Central memory CD8-positive, alpha-beta T cell (primary cell): Measurements from ENCODE around the gene EEF1AKMT2.
A peak's percentile ranks its signal among the peaks of the same experiment; 100 is the strongest.
"Not testable (repeated sequence)": the region's sequence is repeated elsewhere in the genome, so short reads cannot be mapped to it uniquely, and the experiment has no call there.

Source experiments
- ATAC-seq: fragments of 150-1000 bp; cut with Tn5 transposase; replicated peaks from 2 replicates; pipeline ENCODE4 v1.10.0; 2022; ENCODE audit warnings: mild to moderate bottlenecking, moderate FRiP score, moderate number of reproducible peaks; ENCODE audit not compliant: poor library complexity, severe bottlenecking; ENCODE audit errors: extremely low read depth
- DNase-seq, 2 donors: peaks; one replicate each; pipeline ENCODE4 v3.0.0; 2021; ENCODE audit warnings: low spot score in 2 of 2
- H3K27ac Mint-ChIP-seq: one replicate; pipeline ENCODE4 v1.8.0; 2022; ENCODE audit warnings: low read depth, mild to moderate bottlenecking, moderate library complexity, mixed read lengths
- H3K27me3 Mint-ChIP-seq: one replicate; pipeline ENCODE4 v1.8.0; 2022; ENCODE audit warnings: mixed read lengths
- H3K36me3 Mint-ChIP-seq: one replicate; pipeline ENCODE4 v1.8.0; 2022; ENCODE audit warnings: mild to moderate bottlenecking, moderate library complexity, mixed read lengths; ENCODE audit not compliant: insufficient read depth
- H3K4me1 Mint-ChIP-seq: one replicate; pipeline ENCODE4 v1.8.0; 2022; ENCODE audit warnings: mixed read lengths
- H3K4me3 Mint-ChIP-seq: one replicate; pipeline ENCODE4 v1.8.0; 2022; ENCODE audit warnings: mild to moderate bottlenecking, moderate library complexity, mixed read lengths
- H3K9me3 Mint-ChIP-seq: one replicate; pipeline ENCODE4 v1.8.0; 2022; ENCODE audit warnings: mixed read lengths

Gene EEF1AKMT2

GRCh38 chr10:124799211-124799610, 7.5 kb upstream of the EEF1AKMT2 start:
- peaks cover 6% of the 10 kb centered on the region for H3K36me3 Mint-ChIP-seq
- H3K27me3 Mint-ChIP-seq, result peaks cover 11% of the 10 kb centered on the region
- ATAC-seq, result no peak
- no peaks in the 10 kb centered on the region for H3K9me3 Mint-ChIP-seq
- no peak overlapping the region for H3K27ac Mint-ChIP-seq
- H3K4me3 Mint-ChIP-seq, result no peak overlapping the region
- H3K4me1 Mint-ChIP-seq, result peaks cover 7% of the 10 kb centered on the region
- DNase-seq, result no peak

DNA sequence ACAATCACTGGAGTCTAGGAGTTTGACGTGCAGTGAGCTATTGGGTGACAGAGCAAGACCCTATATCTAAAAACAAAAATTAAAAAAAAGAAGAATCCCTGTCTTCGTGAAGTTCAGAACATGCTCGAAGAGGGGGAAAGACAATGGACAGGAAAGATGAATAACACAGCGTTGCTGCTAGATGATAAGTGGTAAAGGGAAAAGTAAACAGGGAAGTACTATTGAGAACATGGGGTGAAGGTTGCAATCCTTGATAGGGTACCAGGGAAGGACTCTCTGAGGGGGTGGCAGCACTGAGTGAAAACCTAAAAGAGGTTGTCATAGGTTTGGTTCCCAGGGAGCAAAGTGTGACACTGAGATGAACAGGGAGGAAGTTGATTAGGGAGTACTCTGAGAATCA, 7.1 kb upstream of the EEF1AKMT2 start:
- Mint-ChIP-seq H3K27me3 (peaks cover 11% of the 10 kb centered on the region), H3K4me1 (peaks cover 7% of the 10 kb centered on the region), H3K4me3 (no peak overlapping the region), H3K9me3 (no peaks in the 10 kb centered on the region), H3K36me3 (peaks cover 6% of the 10 kb centered on the region), H3K27ac (no peak overlapping the region)
- ATAC-seq (no peak), DNase-seq (no peak)

GRCh38 chr10:124798364-124798763, 6.7 kb upstream of the EEF1AKMT2 start:
- H3K4me3 Mint-ChIP-seq, result no peak overlapping the region
- H3K27me3 Mint-ChIP-seq, result peaks cover 11% of the 10 kb centered on the region
- peaks cover 7% of the 10 kb centered on the region for H3K4me1 Mint-ChIP-seq
- H3K27ac Mint-ChIP-seq, result no peak overlapping the region
- peaks cover 6% of the 10 kb centered on the region for H3K36me3 Mint-ChIP-seq
- no peak for ATAC-seq
- no peaks in the 10 kb centered on the region for H3K9me3 Mint-ChIP-seq
- no peak for DNase-seq

- H3K4me3 Mint-ChIP-seq, result peak overlapping the region; percentile 96
- ATAC-seq (no peak), DNase-seq (no peak)
- no peaks in the 10 kb centered on the region for H3K9me3 Mint-ChIP-seq
- H3K27me3 Mint-ChIP-seq, result peaks cover 2% of the 10 kb centered on the region
- peak overlapping the region; percentile 93 for H3K27ac Mint-ChIP-seq
- H3K36me3 Mint-ChIP-seq, result peaks cover 15% of the 10 kb centered on the region
- peaks cover 18% of the 10 kb centered on the region for H3K4me1 Mint-ChIP-seq
These were observed 1.3 kb upstream of the EEF1AKMT2 start for GRCh38 chr10:124792998-124793352.

GRCh38 chr10:124782900-124783299, 8.8 kb downstream of the EEF1AKMT2 start:
- H3K27me3 Mint-ChIP-seq, H3K4me3 Mint-ChIP-seq, H3K9me3 Mint-ChIP-seq, ATAC-seq, H3K4me1 Mint-ChIP-seq, H3K27ac Mint-ChIP-seq, DNase-seq: not testable (repeated sequence)
- H3K36me3 Mint-ChIP-seq, result peaks cover 39% of the 10 kb centered on the region

DNA sequence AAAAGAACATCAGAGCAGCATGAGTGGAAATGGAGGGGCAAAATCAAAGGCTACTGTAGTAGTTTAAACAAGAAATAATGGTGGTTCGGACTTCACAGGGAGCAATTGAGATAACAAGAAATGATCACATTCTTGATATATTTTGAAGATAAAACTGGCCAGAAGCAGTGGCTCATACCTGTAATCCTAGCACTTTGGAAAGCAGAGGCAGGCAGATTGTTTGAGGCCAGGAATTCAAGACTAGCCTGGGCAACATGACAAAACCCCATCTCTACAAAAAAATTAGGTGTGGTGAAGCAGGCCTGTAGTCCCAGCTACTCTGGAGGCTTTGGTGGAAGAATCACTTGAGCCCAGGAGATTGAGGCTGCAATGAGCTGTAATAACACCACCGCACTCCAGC, 22.9 kb downstream of the EEF1AKMT2 start:
- Mint-ChIP-seq H3K36me3 (peaks cover 38% of the 10 kb centered on the region), H3K27ac (no peak overlapping the region)
- no peak for ATAC-seq

GRCh38 chr10:124765256-124765655, 26.4 kb downstream of the EEF1AKMT2 start:
- ATAC-seq (no peak), DNase-seq (no peak)
- no peaks in the 10 kb centered on the region for H3K4me1 Mint-ChIP-seq
- no peaks in the 10 kb centered on the region for H3K9me3 Mint-ChIP-seq
- no peaks in the 10 kb centered on the region for H3K27me3 Mint-ChIP-seq
- H3K36me3 Mint-ChIP-seq, result peaks cover 37% of the 10 kb centered on the region
- no peak overlapping the region for H3K27ac Mint-ChIP-seq
- no peak overlapping the region for H3K4me3 Mint-ChIP-seq

More for the DNA sequence above, 22.9 kb downstream of the EEF1AKMT2 start:
- DNase-seq, result no peak
- no peaks in the 10 kb centered on the region for H3K9me3 Mint-ChIP-seq
- H3K27me3 Mint-ChIP-seq, result no peaks in the 10 kb centered on the region
- H3K4me3 Mint-ChIP-seq, result no peak overlapping the region
- H3K4me1 Mint-ChIP-seq, result no peaks in the 10 kb centered on the region

DNA sequence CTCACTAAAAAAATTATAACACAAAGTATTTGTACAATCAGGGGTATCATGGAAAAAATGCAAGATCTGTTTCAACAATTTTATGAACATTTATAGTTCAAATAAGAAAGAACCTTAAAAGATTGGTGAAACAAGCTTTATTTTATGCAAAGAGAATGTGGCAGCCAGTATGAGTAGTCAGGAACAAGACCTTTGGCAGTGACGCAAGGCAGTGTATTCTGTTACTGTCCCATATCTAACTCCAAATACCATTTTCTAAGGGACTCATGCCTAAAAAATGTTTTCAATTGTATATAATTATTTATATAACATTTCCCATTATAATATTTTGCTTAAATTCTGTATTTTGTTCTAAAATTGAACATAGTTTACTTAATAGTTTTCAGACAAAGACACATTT, 28.4 kb downstream of the EEF1AKMT2 start:
- peaks cover 38% of the 10 kb centered on the region for H3K36me3 Mint-ChIP-seq
- no peaks in the 10 kb centered on the region for H3K27me3 Mint-ChIP-seq
- ATAC-seq, result no peak
- H3K27ac Mint-ChIP-seq, result no peak overlapping the region
- H3K4me1 Mint-ChIP-seq, result no peaks in the 10 kb centered on the region
- no peak for DNase-seq
- H3K9me3 Mint-ChIP-seq, result no peaks in the 10 kb centered on the region
- H3K4me3 Mint-ChIP-seq, result no peak overlapping the region

- Mint-ChIP-seq H3K27ac (no peak overlapping the region), H3K27me3 (no peaks in the 10 kb centered on the region), H3K4me3 (no peak overlapping the region), H3K36me3 (peaks cover 35% of the 10 kb centered on the region), H3K9me3 (no peaks in the 10 kb centered on the region), H3K4me1 (no peaks in the 10 kb centered on the region)
- DNase-seq (no peak), ATAC-seq (no peak)
These were observed 29.4 kb downstream of the EEF1AKMT2 start for GRCh38 chr10:124762281-124762680.

- Mint-ChIP-seq H3K9me3 (no peaks in the 10 kb centered on the region), H3K27ac (no peak overlapping the region), H3K27me3 (no peaks in the 10 kb centered on the region), H3K36me3 (peaks cover 25% of the 10 kb centered on the region), H3K4me3 (no peak overlapping the region), H3K4me1 (no peaks in the 10 kb centered on the region)
- ATAC-seq (no peak), DNase-seq (no peak)
These were observed 35.4 kb downstream of the EEF1AKMT2 start for GRCh38 chr10:124756156-124756903.

GRCh38 chr10:124755581-124755980, 36.1 kb downstream of the EEF1AKMT2 start:
- Mint-ChIP-seq H3K4me1 (no peaks in the 10 kb centered on the region), H3K36me3 (peaks cover 26% of the 10 kb centered on the region), H3K9me3 (no peaks in the 10 kb centered on the region), H3K27ac (no peak overlapping the region), H3K27me3 (no peaks in the 10 kb centered on the region), H3K4me3 (no peak overlapping the region)
- ATAC-seq, result no peak
- DNase-seq, result no peak

DNA sequence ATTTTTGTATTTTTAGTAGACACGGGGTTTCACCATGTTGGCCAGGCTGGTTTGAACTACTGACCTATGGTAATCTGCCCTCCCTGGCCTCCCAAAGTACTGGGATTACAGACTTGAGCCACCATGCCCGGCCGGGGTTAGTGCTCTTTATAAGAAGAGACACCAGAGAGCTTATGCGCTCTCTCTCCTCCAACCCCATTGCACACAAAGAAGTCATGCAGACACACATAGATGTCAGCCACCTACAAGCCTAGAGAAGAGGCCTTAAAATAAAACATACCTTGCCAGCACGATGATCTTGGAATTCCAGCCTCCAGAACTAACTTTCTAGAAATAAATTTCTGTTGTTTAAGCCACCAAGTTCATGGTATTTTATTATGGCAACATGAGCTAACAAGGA, 37.5 kb downstream of the EEF1AKMT2 start:
- Mint-ChIP-seq H3K4me3 (no peak overlapping the region), H3K27ac (no peak overlapping the region), H3K27me3 (no peaks in the 10 kb centered on the region), H3K9me3 (no peaks in the 10 kb centered on the region), H3K36me3 (peaks cover 19% of the 10 kb centered on the region), H3K4me1 (no peaks in the 10 kb centered on the region)
- no peak for ATAC-seq
- DNase-seq, result no peak

DNA sequence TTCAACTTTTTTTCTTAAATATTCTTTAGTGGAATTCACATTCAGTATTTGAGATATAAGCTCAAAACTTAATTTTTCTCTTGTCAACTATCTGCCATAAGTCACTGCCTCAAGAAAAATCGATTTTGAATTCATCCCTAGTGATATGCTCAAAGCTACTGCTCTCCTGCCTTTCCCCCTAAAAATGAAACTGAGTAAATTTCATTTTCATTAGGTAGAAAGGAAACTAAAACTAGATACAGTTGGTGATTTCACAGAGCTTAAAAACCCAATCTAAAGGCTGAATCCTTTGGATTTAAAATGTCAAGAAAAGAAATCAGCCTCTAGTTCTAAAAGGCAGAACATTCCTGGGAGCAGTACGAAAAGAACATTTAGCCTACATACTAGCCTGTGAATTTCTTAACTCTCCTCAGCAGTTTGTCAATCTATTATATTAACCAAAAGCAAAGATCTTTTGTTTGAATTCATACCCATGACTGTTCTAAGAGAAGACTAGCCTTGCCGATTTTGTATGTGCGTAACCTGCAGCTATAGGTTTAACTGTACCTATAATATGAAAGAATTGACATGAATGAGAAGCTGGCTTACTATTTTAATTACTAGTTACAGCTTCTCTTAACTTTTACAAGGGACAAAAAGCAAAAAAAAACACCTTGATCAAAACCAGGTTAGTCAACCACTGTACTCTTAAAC, 42.6 kb downstream of the EEF1AKMT2 start:
- Mint-ChIP-seq H3K36me3 (peaks cover 10% of the 10 kb centered on the region), H3K27ac (no peak overlapping the region), H3K4me3 (no peak overlapping the region), H3K4me1 (peaks cover 13% of the 10 kb centered on the region), H3K9me3 (no peaks in the 10 kb centered on the region), H3K27me3 (no peaks in the 10 kb centered on the region)
- DNase-seq, result no peak
- no peak for ATAC-seq
